IMR-90 (cell line): ENCODE measurements around the gene ERC2. TPM values are rescaled to one million over a fixed set of nuclear protein-coding genes. Genes with fewer than 3 reads are reported as not detected.

Source experiments
- ATAC-seq: fragments of 200-7000 bp; cut with Tn5 transposase; 2 replicates; pipeline ENCODE4 v1.9.1; 2020; ENCODE audit warnings: low read depth, mild to moderate bottlenecking, moderate library complexity
- BruUV-seq: library from RNA; stranded (reverse); fragments of 400-500 nt; replicated peaks from 2 replicates; lab custom pipeline; 2021; lab: Mats Ljungman, UMichigan
- CTCF ChIA-PET: fragments of 300-600 bp; formaldehyde crosslinking; extraction: SDS; loops from one replicate; lab custom pipeline; 2021; ENCODE audit warnings: antibody characterized with exemption; lab: Yijun Ruan, JAX
- POLR2A ChIA-PET: fragments of 300-600 bp; sonication (Branson Sonifier 250); formaldehyde crosslinking; loops from one replicate; lab custom pipeline; 2022; ENCODE audit warnings: antibody characterized with exemption; ENCODE audit not compliant: unreplicated experiment; lab: Charles Lee
- DNase-seq: peaks from one replicate; pipeline ENCODE4 v3.0.0; 2013
- H2AFZ ChIP-seq: replicated peaks from 2 replicates; pipeline ENCODE3; 2013; ENCODE audit warnings: low read length, mild to moderate bottlenecking; ENCODE audit not compliant: poor library complexity
- H2AK5ac ChIP-seq: 2 replicates; pipeline ENCODE4 v1.6.1; 2013; ENCODE audit warnings: low read depth, low read length, inconsistent platforms
- H2AK9ac ChIP-seq: replicated peaks from 2 replicates; pipeline ENCODE3; 2013; ENCODE audit warnings: mild to moderate bottlenecking, low read depth, low read length, moderate library complexity; ENCODE audit not compliant: poor library complexity
- H2BK120ac ChIP-seq: 2 replicates; pipeline ENCODE4 v1.6.1; 2013; ENCODE audit warnings: low read depth, low read length, inconsistent platforms
- H2BK15ac ChIP-seq: 3 replicates; pipeline ENCODE4 v1.6.1; 2013; ENCODE audit warnings: low read depth, low read length, inconsistent platforms
- H2BK20ac ChIP-seq: 2 replicates; pipeline ENCODE4 v1.6.1; 2013; ENCODE audit warnings: low read depth, mild to moderate bottlenecking, inconsistent platforms, low read length, moderate library complexity
- H2BK5ac ChIP-seq: 2 replicates; pipeline ENCODE4 v1.6.1; 2013; ENCODE audit warnings: mild to moderate bottlenecking, low read depth, low read length, inconsistent platforms; ENCODE audit not compliant: poor library complexity, severe bottlenecking
- H3K14ac ChIP-seq: replicated peaks from 2 replicates; pipeline ENCODE4 v1.6.1; 2013; ENCODE audit warnings: low read depth, low read length, inconsistent platforms
- H3K18ac ChIP-seq: 2 replicates; pipeline ENCODE4 v1.6.1; 2013; ENCODE audit warnings: low read depth, low read length, control low read depth
- H3K23ac ChIP-seq: 2 replicates; pipeline ENCODE4 v1.6.1; 2013; ENCODE audit warnings: low read depth, low read length, inconsistent platforms
- H3K27ac ChIP-seq: 2 replicates; pipeline ENCODE4 v1.5.1; 2013; ENCODE audit warnings: mild to moderate bottlenecking, control low read depth, low read length; ENCODE audit not compliant: insufficient read depth
- H3K27me3 ChIP-seq: 2 replicates; pipeline ENCODE4 v1.6.1; 2013; ENCODE audit warnings: low read length; ENCODE audit not compliant: control insufficient read depth, insufficient read depth
- H3K36me3 ChIP-seq: 2 replicates; pipeline ENCODE4 v1.6.1; 2013; ENCODE audit warnings: low read length, mixed read lengths; ENCODE audit not compliant: control insufficient read depth, insufficient read depth
- H3K4ac ChIP-seq: 2 replicates; pipeline ENCODE4 v1.6.1; 2013; ENCODE audit warnings: low read depth, low read length, inconsistent platforms
- H3K4me1 ChIP-seq: 2 replicates; pipeline ENCODE4 v1.6.1; 2013; ENCODE audit warnings: low read length, mixed read lengths; ENCODE audit not compliant: control insufficient read depth, insufficient read depth
- H3K4me2 ChIP-seq: 2 replicates; pipeline ENCODE4 v1.6.1; 2013; ENCODE audit warnings: low read depth, mild to moderate bottlenecking, control low read depth, low read length, moderate library complexity
- H3K4me3 ChIP-seq: 2 replicates; pipeline ENCODE4 v1.5.1; 2013; ENCODE audit warnings: low read depth, mild to moderate bottlenecking, control low read depth, low read length, moderate library complexity; ENCODE audit not compliant: insufficient read depth
- H3K56ac ChIP-seq: 2 replicates; pipeline ENCODE4 v1.6.1; 2013; ENCODE audit warnings: low read length, inconsistent platforms; ENCODE audit not compliant: insufficient read depth; ENCODE audit errors: extremely low read depth
- H3K79me1 ChIP-seq, 2 experiments: 2 replicates each; pipeline ENCODE4 v1.6.1; 2013; ENCODE audit warnings: low read length in 2 of 2, inconsistent platforms in 1 of 2, low read depth in 1 of 2
- H3K9ac ChIP-seq: 2 replicates; pipeline ENCODE4 v1.6.1; 2013; ENCODE audit warnings: low read depth, low read length, control low read depth
- H3K9me1 ChIP-seq: 2 replicates; pipeline ENCODE4 v1.6.1; 2013; ENCODE audit warnings: low read length, inconsistent platforms; ENCODE audit not compliant: insufficient read depth
- H3K9me3 ChIP-seq: 2 replicates; pipeline ENCODE4 v1.6.1; 2013; ENCODE audit warnings: low read length; ENCODE audit not compliant: control insufficient read depth, insufficient read depth
- H4K20me1 ChIP-seq: 2 replicates; pipeline ENCODE4 v1.6.1; 2013; ENCODE audit warnings: low read length, inconsistent platforms; ENCODE audit not compliant: insufficient read depth
- H4K5ac ChIP-seq: 2 replicates; pipeline ENCODE4 v1.6.1; 2013; ENCODE audit warnings: mild to moderate bottlenecking, low read depth, low read length, control low read depth
- H4K8ac ChIP-seq, 2 experiments: 2 replicates each; pipeline ENCODE4 v1.6.1; 2013; ENCODE audit warnings: low read depth in 2 of 2, low read length in 2 of 2, control low read depth in 1 of 2, inconsistent platforms in 1 of 2
- H4K91ac ChIP-seq: 2 replicates; pipeline ENCODE4 v1.6.1; 2013; ENCODE audit warnings: low read depth, low read length, inconsistent platforms; ENCODE audit not compliant: insufficient read depth
- MXI1 ChIP-seq: IDR thresholded peaks from 2 replicates; pipeline ENCODE4 v1.6.1; 2012; ENCODE audit warnings: low read depth, mild to moderate bottlenecking, low read length, moderate library complexity, borderline replicate concordance
- RAD21 ChIP-seq: IDR thresholded peaks from 2 replicates; pipeline ENCODE4 v1.6.1; 2012; ENCODE audit warnings: low read length, improper control_type of control experiment
- SMC3 ChIP-seq: fragments of 150-350 bp; IDR thresholded peaks from 2 replicates; pipeline ENCODE4 v1.6.1; 2016; ENCODE audit warnings: low read depth, mild to moderate bottlenecking, antibody characterized with exemption, low read length, moderate library complexity
- WGBS, 2 experiments: methylation state at CpG; one replicate each; pipeline versions ENCODE4 v1.1.5 to v1.1.7; 2013; ENCODE audit warnings: missing lambda C conversion rate in 2 of 2; ENCODE audit not compliant: insufficient read length in 1 of 2; ENCODE audit errors: extremely low coverage in 2 of 2; 5-methylcytosine and 5-hydroxymethylcytosine counted together
- dilution Hi-C: fragments of 300-500 bp; cut with HindIII; formaldehyde crosslinking; loops from one replicate; pipeline ENCODE4 v1.14.3; 2018; ENCODE audit warnings: low sequenced_read_pairs; ENCODE audit not compliant: unreplicated experiment
- in situ Hi-C: fragments of 300-500 bp; cut with MboI; formaldehyde crosslinking; loops from 3 replicates; pipeline ENCODE4 v1.14.3; 2019; ENCODE audit warnings: low sequenced_read_pairs, inconsistent platforms, mixed read lengths
- intact Hi-C: fragments of 100-400 bp; cut with micrococcal nuclease; formaldehyde crosslinking; loops from 2 replicates; pipeline ENCODE4 v1.10.0; 2022
- polyA plus RNA-seq, 3 experiments: library from polyadenylated mRNA; depleted of rRNA; stranded (reverse); fragments of >200 nt; gene quantifications; 2 replicates each; pipeline ENCODE4 v1.2.3, GENCODE V29; 2012; ENCODE audit warnings: low replicate concordance in 1 of 3
- total RNA-seq: library from RNA; depleted of rRNA; stranded (reverse); fragments of >200 nt; gene quantifications from 2 replicates; pipeline ENCODE4 v1.2.3, GENCODE V29; 2012
- TF ChIP-seq, protein P1 (sequence below): conservative IDR thresholded peaks from 2 replicates; pipeline ENCODE4 v1.5.1; 2012; ENCODE audit warnings: mild to moderate bottlenecking, low read depth, low read length, improper control_type of control experiment

Gene ERC2
- total and polyA plus RNA-seq, 2 of the 4 experiments (the other 2 are of a cell fraction), result 0.17 to 0.18 TPM

DNA sequence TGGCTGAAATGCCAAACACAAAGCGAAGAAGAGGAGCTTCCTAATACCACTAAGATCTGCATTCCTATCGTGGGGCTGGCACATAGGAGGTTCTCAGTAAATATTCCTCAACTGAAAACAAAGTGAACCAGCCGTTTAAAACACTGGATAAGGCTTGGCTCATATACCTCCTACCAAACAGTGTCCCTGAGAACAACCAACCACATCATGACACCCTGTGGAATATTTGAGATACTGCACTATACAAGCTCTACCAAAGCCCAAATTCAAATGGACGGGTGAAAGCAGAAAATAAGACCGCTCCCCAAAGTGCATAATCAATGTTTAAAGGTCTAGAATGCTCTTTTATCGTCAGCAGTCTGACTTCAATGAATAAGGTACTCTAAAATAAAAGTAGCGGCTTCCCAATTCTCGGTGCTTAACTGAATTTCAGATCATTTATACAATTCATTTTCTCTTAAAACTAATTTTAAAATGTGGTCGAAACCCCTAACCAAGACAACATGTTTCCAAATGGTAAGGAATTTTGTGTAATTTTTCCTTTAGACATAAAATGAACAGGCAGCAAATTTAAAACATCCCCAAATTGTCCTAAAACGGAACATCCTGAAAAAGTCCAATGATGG lies 425.8 kb downstream of the ERC2 start:
- H3K9me1 ChIP-seq, result no peaks in the 10 kb centered on the region
- no peak overlapping the region for H2BK120ac ChIP-seq
- no peak overlapping the region for H2AK5ac ChIP-seq
- no peak overlapping the region for H3K4ac ChIP-seq
- no peaks in the 10 kb centered on the region for H3K36me3 ChIP-seq
- DNase-seq (peak; percentile 61), ATAC-seq (peak; percentile 97)
- H3K9me3 ChIP-seq, result no peaks in the 10 kb centered on the region
- intact Hi-C loops, result loop anchor here (1.0 to 10.0 kb wide), 9 partner anchors 145 to 1188 kb away; no protein-coding TSS in a partner anchor
- in situ Hi-C loops, result loop anchor here (10.0 kb wide), 3 partner anchors 558 to 1618 kb away; partner anchors contain the start of gene WNT5A
- TF ChIP-seq RAD21 (peak; percentile 66), MXI1 (no peak), SMC3 (peak; percentile 66)
- TF ChIP-seq, protein P1, sequence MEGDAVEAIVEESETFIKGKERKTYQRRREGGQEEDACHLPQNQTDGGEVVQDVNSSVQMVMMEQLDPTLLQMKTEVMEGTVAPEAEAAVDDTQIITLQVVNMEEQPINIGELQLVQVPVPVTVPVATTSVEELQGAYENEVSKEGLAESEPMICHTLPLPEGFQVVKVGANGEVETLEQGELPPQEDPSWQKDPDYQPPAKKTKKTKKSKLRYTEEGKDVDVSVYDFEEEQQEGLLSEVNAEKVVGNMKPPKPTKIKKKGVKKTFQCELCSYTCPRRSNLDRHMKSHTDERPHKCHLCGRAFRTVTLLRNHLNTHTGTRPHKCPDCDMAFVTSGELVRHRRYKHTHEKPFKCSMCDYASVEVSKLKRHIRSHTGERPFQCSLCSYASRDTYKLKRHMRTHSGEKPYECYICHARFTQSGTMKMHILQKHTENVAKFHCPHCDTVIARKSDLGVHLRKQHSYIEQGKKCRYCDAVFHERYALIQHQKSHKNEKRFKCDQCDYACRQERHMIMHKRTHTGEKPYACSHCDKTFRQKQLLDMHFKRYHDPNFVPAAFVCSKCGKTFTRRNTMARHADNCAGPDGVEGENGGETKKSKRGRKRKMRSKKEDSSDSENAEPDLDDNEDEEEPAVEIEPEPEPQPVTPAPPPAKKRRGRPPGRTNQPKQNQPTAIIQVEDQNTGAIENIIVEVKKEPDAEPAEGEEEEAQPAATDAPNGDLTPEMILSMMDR, result peak; percentile 58
- dilution Hi-C loops, result no loop called here
- H4K5ac ChIP-seq, result no peak overlapping the region
- no peak overlapping the region for H3K4me2 ChIP-seq
- H3K4me1 ChIP-seq, result no peaks in the 10 kb centered on the region
- no peak overlapping the region for H3K23ac ChIP-seq
- no peaks in the 10 kb centered on the region for H4K20me1 ChIP-seq
- no peaks in the 10 kb centered on the region for H3K79me1 ChIP-seq
- H3K27me3 ChIP-seq, result peaks cover 6% of the 10 kb centered on the region
- ChIA-PET POLR2A (no interaction called here), CTCF (interaction anchor here (0.5 to 1.6 kb wide), 6 partner anchors 9 to 321 kb away, joined by 3 to 6 read pairs (median 4); no protein-coding TSS in a partner anchor)
- no peak overlapping the region for H2BK15ac ChIP-seq
- H3K27ac ChIP-seq, result no peak overlapping the region
- no peak overlapping the region for H2BK5ac ChIP-seq
- H2AK9ac ChIP-seq, result no peak overlapping the region
- H2AFZ ChIP-seq, result no peak overlapping the region
- H2BK20ac ChIP-seq, result no peak overlapping the region
- no peak overlapping the region for H3K4me3 ChIP-seq
- BruUV-seq, result no TSS peak
- no peak overlapping the region for H3K14ac ChIP-seq
- WGBS, 2 experiments, result no CpG with 5 or more reads among the region's 10 CpGs
- H3K18ac ChIP-seq, result no peak overlapping the region
- H4K8ac ChIP-seq, result no peak overlapping the region
- no peak overlapping the region for H3K9ac ChIP-seq
- no peak overlapping the region for H4K91ac ChIP-seq
- H3K56ac ChIP-seq, result no peak overlapping the region
